ENCODE data around the gene PGF.

- TF ChIP-seq CTCF (conservative IDR thresholded peaks at IDR 0.05) (no peak), ZFX (IDR thresholded peaks at IDR 0.05) (no peak)
Measured at GRCh38 chr14:74964787-74965485, 9.5 kb upstream of the PGF start.
